HG03571 (cell line): ENCODE results near the gene PSD4.

Experiments
- ATAC-seq: cut with Tn5 transposase; IDR thresholded peaks from one replicate; pipeline ENCODE4 v1.9.1; 2021; ENCODE audit not compliant: unreplicated experiment

Gene PSD4

DNA sequence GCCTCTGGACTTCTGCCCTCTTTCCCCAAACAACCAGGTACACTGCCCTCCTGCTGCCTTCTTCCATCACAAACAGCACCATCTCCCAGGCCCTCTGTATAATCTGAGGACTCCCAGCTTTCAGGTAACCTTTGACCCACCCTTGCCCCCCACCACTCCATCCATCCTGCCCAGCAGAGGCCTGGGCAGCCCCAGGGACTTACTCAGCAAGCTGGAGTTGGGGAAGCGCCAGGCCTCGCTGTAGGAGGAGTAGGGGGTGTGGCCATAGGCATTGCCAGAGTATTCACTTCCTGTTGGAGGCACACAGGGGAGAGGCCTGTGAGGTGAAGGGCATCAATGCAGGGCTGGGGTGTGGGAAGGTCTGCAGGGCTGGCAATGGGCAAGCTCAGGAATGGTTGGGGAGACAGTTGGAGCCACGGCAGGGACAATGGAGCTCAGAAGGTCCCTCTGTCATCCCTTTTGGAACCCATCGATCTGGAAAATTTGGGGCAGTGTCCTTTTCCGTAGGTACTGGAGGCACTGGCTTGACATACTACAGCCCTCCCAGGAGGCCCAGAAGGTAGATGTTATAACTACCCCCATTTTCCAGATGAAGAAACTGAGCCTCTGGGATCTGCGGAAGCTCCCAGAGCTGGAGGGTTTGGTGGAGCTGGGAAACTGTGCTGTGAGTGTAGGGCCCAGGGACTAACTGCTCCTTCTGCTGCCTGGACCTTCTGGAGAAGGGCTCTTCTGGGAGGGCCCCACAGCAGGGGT is 46.3 kb downstream of the PSD4 start:
- no peak for ATAC-seq

DNA sequence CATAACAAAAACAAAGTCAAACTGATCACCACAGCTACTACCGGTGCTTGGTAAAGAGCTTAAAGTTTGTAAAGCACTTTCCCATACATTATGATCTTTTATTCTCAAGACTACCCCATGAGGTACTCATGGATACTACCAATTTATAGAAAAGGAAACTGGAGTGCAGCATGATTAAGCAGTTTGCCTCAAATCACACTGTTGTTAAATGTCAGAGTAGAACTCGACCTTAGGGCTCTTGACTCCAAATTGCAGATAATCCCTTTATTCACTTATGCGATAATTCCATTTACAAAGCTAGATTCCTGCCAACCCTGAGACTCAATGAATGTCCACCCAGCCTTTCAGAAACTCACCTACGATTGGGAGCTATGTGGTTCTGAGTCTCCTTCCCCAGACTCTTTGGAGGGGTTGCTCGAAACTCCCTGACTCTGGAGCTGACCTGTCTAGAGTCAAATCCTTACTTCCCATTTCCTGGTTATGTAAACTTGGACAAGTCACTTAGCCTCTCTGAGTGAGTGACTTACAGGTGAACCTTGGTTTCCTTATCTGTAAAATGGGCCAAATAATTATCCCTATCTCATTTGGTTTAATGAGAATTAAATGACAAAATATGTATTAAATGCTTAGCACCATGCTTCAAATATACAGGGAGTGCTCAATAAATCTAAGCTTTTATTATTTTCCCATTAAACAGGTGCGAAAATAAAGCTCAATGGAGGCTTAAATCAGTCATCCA is 47.4 kb downstream of the PSD4 start:
- ATAC-seq = no peak

DNA sequence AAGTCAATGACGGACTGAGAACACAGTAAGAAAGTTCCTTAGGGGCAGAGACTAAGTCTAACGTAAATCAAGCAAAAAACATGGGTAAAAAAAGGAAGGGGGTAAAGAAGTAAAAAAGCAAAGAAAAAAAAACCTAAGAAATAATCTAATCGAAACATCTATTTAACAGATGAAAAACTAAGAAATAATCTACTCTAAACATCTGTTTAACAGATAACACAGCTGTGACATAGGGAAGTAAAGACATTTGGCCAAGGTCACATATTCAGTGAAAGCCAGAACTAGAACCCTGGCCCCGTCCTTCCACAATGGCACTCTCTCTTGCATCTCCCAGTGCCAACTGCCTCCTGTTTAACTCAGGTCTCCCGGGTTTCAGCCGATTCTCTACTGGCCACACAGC is 48.1 kb downstream of the PSD4 start:
- no peak for ATAC-seq

GRCh38 chr2:113223813-113224212 is 50.0 kb downstream of the PSD4 start:
- ATAC-seq = no peak

DNA sequence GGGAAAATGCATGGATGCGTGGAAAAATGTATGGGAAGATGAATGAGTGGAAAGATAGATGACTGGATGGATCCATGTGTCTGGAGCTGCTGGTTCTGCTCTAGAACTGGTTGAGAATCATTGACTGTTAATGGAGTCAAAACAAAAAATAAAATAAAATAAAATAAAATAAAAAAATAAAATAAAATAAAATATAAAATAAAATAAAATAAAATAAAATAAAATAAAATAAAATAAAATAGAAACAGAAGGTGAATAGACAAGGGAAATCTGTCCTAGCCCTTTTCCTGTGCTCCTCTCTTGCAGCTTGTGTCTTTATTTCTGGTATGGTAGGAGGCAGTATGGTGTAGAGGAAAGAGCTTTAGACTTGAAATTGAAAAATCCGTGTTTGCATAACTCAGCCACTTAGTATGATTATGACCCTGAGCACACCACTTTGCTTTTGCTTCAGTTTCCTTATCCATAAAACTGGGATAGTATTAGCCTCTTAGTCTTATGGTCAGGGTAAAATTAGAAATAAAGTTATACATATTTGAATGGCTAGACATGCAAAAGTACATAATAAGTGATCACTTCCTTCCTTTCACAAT is 51.0 kb downstream of the PSD4 start:
- no peak for ATAC-seq

GRCh38 chr2:113225263-113226259 is 51.8 kb downstream of the PSD4 start:
- ATAC-seq = no peak

- ATAC-seq = no peak
Observed at GRCh38 chr2:113226462-113226861, 52.7 kb downstream of the PSD4 start.

- no peak for ATAC-seq
Observed at GRCh38 chr2:113227290-113227689, 53.5 kb downstream of the PSD4 start.

DNA sequence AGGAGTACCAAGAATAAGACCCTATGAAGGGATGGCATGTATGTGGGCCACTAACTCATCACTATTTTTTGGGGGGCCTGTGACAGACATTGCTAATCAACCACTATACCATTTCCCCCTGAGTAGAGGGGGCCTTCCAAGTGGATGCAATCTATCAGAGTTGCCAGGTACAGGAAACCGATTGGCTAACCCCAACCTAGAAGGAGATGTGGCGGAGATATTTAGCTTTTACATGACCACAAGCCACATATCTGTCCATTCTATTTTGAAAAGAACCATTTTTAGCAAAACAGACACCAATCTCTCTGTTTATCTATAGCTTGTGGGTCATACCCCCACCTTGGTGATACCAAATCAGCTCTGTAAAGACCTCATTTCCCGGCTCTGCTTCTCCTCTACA is 53.9 kb downstream of the PSD4 start:
- ATAC-seq = no peak

DNA sequence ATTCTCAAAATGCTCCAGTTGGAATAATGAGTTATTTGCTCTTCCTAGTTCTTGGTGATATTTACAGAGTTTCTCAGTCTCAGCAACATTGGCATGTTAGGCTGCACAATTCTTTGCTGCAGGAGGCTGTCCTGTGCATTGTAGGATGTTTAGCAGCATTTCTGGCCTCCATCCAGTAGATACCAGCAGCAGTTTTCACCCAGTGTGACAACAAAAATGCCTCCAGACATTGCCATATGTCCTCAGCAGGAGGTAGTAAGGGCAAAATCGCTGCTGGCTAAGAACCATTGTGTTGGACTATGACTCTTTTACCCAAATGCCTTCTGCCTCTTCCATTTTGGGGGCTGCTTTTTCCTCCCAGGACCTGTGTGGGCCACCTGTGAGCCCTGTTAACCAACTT is 54.6 kb downstream of the PSD4 start:
- no peak for ATAC-seq

DNA sequence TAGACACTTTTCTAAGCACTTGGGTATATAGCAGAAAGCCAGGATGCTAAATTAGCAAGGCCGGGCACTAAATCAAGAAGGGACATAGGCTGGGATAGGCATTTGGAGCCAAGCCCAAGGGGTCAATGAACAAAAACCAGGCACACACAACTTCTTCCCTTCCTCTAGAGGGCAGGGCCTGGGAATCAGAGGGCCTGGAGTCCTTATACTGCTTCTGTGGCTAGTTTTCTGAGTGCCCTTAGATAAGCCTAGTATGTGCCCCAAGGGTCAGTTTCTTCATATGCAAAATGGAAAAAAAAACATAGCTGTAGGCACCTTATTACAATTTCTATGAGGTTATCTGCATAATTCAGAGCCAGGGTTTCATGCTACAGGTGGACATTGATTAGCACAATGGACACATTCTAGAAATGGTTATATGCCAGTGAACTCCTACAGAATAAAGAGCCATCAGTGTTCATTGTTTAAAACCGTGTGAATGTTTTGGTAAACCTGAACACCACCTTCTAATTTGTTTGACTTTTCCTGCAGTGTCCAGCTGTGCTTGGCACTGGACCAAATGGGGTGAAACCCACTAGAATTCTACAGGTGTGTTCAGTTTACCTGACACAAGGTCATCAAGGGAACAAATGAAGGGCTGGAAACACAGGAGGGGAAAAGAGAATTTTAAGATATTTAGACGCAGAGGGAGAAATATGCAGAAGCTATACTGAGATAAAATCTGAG is 55.4 kb downstream of the PSD4 start:
- ATAC-seq = no peak

DNA sequence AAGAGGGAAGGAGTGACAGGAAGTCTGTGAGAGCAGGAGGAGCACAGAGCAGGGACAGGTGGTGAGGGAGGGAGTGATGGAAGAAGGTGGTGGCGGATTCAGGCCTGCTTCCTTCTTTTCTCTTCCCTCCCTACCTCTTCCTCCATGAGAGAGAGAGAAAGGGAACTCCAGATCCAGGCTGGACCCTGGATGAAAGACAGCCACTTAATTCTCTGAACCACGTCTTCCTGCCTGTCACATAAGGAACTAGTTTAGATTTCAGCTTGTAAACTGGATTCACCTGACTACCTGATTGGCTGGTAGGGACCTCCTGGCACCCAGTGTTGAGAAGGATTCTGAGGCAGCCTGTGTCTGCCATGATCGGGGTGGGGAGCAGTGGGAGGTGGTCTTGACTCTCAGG is 56.0 kb downstream of the PSD4 start:
- ATAC-seq = no peak

- no peak for ATAC-seq
Observed at GRCh38 chr2:113230531-113230930, 56.8 kb downstream of the PSD4 start.

GRCh38 chr2:113231064-113231463 is 57.3 kb downstream of the PSD4 start:
- ATAC-seq = no peak

- ATAC-seq = no peak
Observed at GRCh38 chr2:113232123-113232522, 58.4 kb downstream of the PSD4 start.

DNA sequence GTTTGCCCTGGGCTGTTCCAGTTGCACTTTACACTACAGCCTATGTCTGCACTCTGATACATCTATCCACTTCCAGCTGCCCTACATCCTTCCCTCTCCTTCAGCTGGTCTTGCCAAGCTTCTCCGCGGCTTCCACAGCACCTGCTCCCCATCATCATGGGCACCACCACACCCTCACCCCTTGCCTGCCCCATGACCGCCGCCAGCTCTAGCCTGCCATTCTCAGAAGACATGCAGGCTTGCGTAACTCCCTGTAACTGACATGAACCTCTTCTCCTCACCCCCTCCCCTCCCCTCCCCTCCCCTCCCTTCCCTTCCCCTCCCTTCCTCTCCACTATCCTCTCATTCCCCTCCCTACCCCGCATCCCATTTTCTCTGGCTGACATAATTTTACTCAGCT is 59.0 kb downstream of the PSD4 start:
- ATAC-seq = no peak

GRCh38 chr2:113233593-113234550 is 60.1 kb downstream of the PSD4 start:
- no peak for ATAC-seq

DNA sequence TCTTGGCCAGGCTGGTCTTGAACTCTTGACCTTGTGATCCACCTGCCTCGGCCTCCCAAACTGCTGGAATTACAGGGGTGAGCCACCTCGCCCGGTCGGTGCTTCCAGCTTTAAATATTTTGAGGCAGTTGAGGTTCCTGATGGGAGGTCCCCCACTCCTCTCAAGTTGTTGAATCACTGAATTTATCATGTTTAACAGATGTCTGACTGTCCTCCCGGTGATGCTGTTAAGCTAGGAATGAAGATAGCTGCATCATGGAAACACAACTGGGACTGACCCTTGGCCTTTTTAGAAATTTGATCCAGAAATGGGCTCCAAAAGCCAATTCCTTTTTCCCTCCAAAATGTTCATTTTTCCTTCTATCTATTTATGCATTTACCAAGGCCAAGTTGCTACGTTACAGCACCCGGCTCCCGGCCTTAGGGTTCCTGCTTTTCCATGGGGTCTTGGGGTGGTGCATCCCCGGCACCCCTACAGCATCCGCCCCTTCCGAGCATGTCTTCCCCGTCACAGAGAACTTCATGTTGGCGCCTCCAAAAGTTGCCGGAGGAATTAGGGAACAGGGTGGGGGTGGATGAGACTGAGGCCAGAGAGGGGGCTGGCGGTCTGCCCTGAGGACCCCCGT is 61.1 kb downstream of the PSD4 start:
- no peak for ATAC-seq
